ENCODE results near the gene NAT10. TPM values are rescaled to one million over a fixed set of nuclear protein-coding genes. Genes with fewer than 3 reads are reported as not detected.

Gene NAT10
- total RNA-seq, 1 donor from 2014 or later: 42.9 TPM

- intact Hi-C loops (cut with DNase I): no loop called here
- no peaks in the 10 kb centered on the region for H3K36me3 ChIP-seq
- no peak for DNase-seq
- H3K4me1 ChIP-seq: no peaks in the 10 kb centered on the region
- H3K27me3 ChIP-seq: no peaks in the 10 kb centered on the region
- no peak overlapping the region for H3K4me3 ChIP-seq
- no peak overlapping the region for H3K27ac ChIP-seq
- no peaks in the 10 kb centered on the region for H3K9me3 ChIP-seq
- ATAC-seq: no peak
- no peak for TF ChIP-seq CTCF (IDR thresholded peaks at IDR 0.05)
Measured at GRCh38 chr11:34162493-34162820, 57.0 kb downstream of the NAT10 start.

- intact Hi-C loops (cut with DNase I): no loop called here
- ATAC-seq: no peak
Measured at GRCh38 chr11:34162856-34163255, 57.4 kb downstream of the NAT10 start.

GRCh38 chr11:34165121-34165520 lies 59.7 kb downstream of the NAT10 start:
- no peaks in the 10 kb centered on the region for H3K4me1 ChIP-seq
- intact Hi-C loops (cut with DNase I): no loop called here
- ATAC-seq (no peak), DNase-seq (no peak)
- TF ChIP-seq CTCF (IDR thresholded peaks at IDR 0.05): no peak
- no peaks in the 10 kb centered on the region for H3K27me3 ChIP-seq
- H3K9me3 ChIP-seq: no peaks in the 10 kb centered on the region
- no peak overlapping the region for H3K4me3 ChIP-seq
- H3K27ac ChIP-seq: no peak overlapping the region
- H3K36me3 ChIP-seq: no peaks in the 10 kb centered on the region

More at GRCh38 chr11:34162856-34163255, 57.4 kb downstream of the NAT10 start:
- Histone ChIP-seq H3K36me3 (no peaks in the 10 kb centered on the region), H3K4me3 (no peak overlapping the region), H3K27me3 (no peaks in the 10 kb centered on the region), H3K4me1 (no peaks in the 10 kb centered on the region), H3K27ac (no peak overlapping the region), H3K9me3 (no peaks in the 10 kb centered on the region)
- no peak for DNase-seq
- no peak for TF ChIP-seq CTCF (IDR thresholded peaks at IDR 0.05)

GRCh38 chr11:34165786-34166555 lies 60.5 kb downstream of the NAT10 start:
- ATAC-seq (no peak), DNase-seq (no peak)
- H3K36me3 ChIP-seq: no peaks in the 10 kb centered on the region
- no peaks in the 10 kb centered on the region for H3K4me1 ChIP-seq
- TF ChIP-seq CTCF (IDR thresholded peaks at IDR 0.05): no peak
- H3K27me3 ChIP-seq: no peaks in the 10 kb centered on the region
- no peak overlapping the region for H3K27ac ChIP-seq
- H3K9me3 ChIP-seq: no peaks in the 10 kb centered on the region
- intact Hi-C loops (cut with DNase I): no loop called here
- H3K4me3 ChIP-seq: no peak overlapping the region

- DNase-seq (no peak), ATAC-seq (no peak)
- no peaks in the 10 kb centered on the region for H3K27me3 ChIP-seq
- no peak overlapping the region for H3K27ac ChIP-seq
- H3K36me3 ChIP-seq: no peaks in the 10 kb centered on the region
- intact Hi-C loops (cut with DNase I): no loop called here
- H3K4me1 ChIP-seq: no peaks in the 10 kb centered on the region
- TF ChIP-seq CTCF (IDR thresholded peaks at IDR 0.05): no peak
- H3K4me3 ChIP-seq: no peak overlapping the region
- no peaks in the 10 kb centered on the region for H3K9me3 ChIP-seq
Measured at GRCh38 chr11:34166806-34167740, 61.6 kb downstream of the NAT10 start.
